SKM-1 treated with dmso at 0.1 percent for 144 hours (cell line): Measurements from ENCODE around the gene GCLC.
"Not testable (repeated sequence)": the region's sequence is repeated elsewhere in the genome, so short reads cannot be mapped to it uniquely, and the experiment has no call there.

ENCODE experiments used
- DNase-seq: peaks from one replicate; lab custom pipeline; 2025; ENCODE audit not compliant: unreplicated experiment; lab: John Stamatoyannopoulos, UW

Gene GCLC

DNA sequence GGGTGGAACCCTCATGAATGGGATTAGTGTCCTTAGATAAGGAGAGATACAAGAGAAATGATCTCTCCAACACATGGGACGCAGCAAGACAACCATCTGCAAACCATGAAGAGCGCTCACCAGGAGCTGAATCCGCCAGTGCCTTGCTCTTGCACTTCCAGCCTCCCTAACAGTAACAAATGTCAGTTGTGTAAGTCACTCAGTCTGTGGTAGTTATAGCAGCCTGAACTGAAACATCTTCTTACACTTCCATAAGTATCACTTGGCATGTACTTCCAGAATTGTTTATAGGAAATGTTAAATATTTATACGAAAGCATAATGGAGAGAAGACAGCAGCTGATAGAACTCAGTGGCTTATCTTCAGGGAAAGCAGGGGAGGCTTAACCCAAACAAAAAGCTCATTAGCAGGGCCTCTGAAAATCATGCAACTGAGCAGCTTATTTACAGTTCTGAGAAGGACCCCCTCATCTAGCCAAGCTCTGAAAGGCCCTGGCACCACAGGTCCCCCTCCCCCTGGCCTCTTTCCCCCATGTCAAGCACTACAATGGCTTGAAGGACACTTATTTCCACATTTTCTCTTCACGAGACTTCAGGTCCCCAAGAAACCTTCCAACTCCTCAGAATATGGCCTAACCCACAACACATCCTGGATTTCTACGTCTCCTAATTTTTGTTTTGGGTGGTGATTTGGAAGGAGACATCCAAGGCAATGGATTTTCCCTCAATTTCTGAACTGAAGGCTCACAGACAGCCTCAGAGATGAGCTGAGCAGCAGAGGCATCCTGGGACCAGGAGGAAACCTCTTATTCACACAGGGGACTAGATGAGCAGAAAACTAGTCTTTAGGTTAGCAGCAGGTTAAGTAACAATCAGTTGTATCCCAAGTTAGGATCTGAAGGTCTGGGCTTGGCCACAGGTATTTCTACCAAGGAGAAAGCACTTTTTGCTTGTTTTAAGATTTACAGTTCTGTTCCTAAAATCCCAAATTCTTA, 49.1 kb downstream of the GCLC start:
- no peak for DNase-seq

DNA sequence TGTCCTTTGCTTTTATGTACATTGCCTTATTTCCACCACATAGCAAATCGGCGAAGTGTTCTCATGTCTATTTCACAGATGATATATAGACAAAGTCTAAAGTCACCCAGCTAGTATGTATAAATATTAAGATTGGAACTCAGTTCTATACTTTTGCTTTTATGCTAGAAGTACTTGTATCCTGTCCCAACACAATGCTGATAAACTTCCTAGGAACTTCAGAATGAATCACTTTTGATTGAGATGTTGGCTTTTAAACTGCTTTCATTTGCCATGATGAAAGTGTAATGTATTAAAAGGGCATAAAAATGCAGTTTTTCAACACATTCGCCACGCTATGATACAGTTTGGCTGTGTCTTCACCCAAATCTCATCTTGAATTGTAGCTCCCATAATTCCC, 50.8 kb downstream of the GCLC start:
- no peak for DNase-seq

DNA sequence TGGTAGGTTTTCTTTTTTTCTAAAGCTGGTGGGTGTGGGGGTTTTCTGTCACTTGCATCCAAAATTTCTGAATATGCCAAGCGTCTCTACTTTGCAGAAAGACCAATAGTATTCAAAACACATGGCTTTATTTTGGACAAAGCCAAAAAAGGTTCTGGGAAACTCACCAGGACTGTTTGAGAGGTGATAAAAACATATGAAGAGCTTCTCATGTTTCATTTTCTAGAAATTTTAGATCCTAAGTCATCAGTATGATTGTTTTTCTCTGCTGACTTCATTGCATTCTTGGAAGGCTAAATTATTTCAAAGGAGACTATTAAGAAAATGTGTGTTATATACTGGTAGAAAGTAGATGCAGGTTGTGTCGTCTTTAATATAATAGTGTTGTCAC, 51.3 kb downstream of the GCLC start:
- no peak for DNase-seq

DNA sequence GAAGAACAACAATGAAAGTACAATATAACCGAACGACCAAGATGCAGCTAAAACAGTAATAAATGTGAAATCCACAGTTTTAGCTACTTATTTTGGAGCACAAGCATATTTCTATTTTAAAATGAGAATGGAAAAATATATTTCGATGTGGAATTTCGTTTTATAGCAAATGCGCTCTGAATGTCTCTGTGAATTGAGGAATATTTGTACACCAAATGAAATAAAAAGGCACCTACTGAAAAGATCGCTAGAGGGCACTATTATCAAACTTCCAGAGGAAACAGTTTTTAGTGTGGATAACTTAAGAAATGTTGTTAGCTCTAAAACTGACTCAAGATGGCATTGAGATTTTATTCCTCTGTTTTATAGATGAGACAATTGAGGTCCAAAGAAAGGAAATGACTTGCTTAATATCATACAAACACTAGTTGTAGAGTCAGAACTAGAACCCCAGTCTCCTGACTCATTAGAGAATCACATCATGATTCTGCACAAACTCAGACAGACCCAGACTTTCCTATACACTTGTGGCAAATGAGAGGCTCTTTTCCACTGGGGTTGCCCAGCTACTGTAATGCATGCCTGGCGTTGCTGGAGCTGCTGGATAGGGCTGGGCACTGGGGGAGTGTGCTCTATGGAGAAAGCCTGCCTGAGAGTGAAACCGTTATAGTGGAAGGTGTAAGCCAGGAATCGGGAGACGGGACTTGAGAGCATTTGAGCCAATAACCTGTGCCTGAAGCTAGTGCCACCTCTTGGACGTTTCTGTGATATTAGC, 51.9 kb downstream of the GCLC start:
- DNase-seq = peak; percentile 26

DNA sequence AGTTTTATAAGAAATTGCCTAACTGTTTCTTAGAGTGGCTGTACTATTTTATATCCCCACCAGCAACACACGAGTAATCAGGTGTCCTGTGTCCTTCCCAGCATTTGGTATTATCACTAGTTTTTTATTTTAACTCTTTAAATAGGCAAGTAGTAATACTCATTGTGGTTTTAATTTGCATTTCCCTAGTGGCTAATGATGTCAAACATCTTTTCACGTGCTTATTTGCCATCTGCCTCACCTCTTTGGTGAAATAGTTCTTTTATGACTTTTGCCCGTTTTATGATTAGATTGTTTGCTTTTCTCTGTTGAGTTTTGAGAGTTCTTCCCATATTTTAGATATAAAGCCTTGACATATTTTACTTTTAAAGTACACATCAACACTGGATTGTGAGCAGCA, 57.8 kb downstream of the GCLC start:
- DNase-seq = no peak

DNA sequence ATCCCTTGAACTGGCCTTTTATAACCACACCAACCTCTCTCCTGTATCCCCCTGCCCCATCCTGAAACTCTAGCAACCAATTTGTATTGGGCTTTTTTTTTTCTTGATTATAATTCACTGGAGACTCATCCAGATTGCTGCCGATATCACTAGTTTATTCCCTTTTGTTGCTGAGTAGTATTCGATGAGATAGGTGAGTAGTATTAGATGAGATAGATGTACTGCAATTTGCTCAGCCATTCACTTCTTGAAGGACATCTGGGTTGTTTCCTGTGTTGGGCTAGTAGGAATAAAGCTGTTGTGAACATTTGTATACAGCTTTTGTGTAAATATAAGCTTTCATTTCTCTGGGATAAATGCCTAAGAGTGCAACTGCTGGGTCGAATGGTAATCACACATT, 58.2 kb downstream of the GCLC start:
- no peak for DNase-seq

DNA sequence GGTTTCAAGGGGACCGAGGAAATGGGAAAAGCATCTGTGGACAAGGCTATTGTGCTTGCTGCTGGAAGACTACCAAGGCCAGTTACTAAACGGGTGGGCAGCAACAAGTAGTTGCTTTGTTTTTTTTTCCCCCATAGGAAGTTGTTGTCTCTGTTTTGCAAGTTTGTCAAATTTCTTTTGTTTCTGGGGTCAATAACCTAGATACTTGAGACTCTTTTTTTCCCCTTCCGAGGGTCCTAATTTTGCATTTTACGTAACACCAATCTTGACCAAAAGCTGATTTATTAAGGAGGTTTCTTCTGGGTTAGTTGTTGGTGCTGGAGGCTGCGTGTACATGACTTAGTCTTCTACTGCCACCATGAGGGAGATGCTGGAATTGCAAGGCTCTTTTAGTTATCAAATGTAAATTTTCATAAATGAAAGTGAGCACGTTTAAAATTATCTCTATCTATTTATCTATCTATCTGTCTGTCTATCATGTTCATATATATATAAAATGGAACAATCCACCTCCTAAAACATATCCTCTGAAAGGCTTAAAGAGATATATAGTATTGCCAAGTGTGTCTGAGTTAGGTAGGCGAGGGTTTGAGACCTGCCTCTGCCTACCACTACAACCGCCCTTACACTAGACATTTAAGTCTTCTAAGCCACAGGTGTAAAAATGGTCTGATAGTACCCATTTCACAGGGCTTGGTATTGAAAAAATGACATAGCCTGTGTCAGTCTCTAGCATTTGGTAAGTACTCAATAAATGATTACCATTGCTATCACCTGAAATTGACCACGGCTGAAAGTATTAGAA, 60.2 kb downstream of the GCLC start:
- peak; percentile 53 for DNase-seq

DNA sequence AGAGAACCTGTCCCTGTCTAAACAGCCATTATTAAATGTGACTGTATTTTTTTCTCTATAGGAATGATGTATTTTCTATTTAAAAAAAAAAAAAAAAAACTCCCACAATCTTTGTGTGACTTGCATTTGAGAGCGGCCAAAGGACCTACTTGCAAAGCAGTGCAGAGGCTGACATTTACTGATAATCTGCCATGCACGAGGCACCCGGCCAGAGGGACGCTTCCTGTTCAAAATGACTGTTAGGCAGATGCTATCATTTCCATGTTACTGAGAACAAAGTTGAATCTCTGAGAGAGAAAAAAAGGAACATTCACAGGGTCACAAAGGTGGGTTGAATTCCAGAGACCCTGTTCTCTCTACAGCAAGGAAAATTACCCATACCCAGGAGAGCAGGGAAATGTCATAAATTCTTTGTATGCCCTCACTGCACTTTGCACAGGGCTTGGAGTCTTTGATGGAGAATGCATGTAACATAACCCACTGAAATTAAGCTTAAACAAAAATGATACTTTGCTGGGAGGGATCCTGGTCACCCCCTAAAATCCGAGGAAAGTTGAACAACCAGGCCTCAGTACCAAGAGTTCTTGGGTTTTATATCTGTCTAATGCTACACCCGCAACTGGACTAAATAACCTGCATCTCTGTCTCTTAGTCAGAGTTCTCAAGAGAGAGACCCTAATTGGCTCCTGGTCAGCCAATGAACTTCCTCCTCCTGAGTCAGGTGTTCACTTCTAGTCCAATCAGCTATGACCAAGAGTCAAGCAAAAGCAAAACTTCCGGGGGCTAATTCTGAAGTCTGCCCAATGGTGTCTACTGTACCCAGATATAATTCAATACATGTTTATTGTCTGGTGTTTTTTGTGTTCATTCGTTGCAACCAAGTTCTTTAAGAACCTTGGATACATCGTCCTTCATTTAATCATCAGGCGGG, 61.2 kb downstream of the GCLC start:
- no peak for DNase-seq

DNA sequence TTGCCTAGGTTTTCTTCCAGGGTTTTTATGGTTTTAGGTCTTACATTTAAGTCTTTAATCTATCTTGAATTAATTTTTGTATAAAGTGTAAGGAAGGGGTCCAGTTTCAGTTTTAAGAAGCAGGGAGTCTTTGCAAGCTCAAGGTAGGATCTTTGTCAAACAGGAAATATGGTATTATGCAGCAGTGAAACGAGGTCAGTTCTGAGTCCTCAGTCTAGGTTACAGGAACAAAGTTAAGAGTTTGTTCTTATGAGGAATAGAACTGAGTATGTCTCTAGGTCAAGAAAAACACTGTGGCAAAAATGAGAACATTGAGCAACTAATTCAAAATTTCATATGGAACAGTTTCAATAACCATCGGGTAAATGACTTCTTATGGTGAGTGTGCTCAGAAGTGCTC, 63.6 kb downstream of the GCLC start:
- DNase-seq = no peak

DNA sequence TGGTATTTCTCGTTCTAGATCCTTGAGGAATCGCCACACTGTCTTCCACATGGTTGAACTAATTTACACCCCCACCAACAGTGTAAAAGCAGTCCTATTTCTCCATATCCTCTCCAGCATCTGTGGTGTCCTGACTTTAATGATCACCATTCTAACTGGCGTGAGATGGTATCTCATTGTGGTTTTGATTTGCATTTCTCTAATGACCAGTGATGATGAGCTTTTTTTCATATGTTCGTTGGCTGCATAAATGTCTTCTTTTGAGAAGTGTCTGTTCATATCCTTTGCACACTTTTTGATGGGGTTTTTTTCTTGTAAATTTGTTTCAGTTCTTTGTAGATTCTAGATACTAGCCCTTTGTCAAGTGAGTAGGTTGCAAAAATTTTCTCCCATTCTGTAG, 64.1 kb downstream of the GCLC start:
- DNase-seq = not testable (repeated sequence)

DNA sequence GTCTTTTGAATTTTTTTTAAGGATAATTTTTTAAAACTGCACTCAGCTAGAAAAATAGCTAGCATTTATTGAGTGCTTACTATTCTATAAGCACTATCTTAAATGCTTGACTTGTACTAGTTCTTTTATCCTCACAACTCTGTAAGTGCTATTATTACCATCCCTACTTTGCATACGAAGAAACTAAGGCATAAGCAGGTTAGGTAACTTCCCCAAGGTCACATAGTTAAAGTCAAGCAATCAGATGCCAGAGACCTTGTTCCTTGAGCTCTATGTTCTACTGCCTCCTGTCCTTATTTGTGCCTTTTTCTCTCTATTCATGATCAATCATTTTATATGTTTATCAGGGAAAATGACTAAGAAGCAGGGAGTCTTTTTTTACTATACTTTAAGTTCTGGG, 65.0 kb downstream of the GCLC start:
- no peak for DNase-seq

DNA sequence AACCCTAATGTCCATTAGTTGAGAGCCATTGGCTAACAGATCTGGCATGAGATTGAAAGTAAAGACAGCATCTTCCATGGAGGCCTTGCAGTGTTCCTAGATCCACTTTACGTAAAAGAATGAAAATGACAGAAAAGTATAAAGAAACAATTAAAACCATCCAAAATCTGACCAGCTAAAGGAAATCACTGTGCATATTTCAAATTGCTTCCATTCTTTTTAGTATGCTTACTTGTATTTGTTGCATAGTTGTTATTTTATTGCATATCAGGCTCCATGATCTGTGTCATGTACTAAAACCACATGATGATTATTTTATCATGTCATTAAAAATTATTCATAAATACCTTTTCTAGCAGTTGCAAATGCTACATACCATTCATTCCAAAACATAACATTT, 67.9 kb downstream of the GCLC start:
- no peak for DNase-seq

DNA sequence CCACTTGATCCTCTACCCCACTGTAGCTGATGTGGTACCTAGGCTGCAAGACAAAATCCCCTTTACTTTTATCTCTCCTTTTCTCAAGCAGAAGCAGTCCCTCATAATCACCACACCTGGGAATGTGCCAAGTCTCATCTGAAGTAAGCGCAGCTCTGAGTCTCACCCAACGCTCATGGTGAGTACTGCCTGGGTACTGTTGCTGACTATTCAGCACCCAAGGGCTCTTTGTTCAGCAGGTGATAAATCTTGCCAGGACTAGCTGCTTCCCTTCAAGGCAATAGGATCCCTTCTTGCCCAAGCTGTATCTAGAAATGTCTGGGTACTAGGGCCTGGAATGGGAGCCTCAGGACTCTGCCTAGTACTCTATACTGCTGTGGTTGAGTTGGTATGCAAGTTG, 70.9 kb downstream of the GCLC start:
- no peak for DNase-seq

DNA sequence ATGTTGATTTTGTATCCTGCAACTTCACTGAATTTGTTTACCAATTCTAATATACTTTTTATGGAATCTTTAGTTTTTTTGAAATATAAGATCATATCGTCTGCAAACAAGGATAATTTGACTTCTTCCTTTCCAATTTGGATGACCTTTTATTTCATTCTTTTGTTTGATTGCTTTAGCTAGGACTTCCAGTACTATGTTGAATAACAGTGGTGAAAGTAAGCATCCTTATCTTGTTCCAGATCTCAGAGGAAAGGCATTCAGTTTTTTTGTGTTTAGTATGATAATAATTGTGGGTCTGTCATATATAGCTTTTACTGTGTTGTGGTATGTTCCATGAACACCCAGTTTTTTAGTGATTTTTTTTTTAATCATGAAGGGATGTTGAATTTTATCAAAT, 75.7 kb downstream of the GCLC start:
- DNase-seq = no peak

DNA sequence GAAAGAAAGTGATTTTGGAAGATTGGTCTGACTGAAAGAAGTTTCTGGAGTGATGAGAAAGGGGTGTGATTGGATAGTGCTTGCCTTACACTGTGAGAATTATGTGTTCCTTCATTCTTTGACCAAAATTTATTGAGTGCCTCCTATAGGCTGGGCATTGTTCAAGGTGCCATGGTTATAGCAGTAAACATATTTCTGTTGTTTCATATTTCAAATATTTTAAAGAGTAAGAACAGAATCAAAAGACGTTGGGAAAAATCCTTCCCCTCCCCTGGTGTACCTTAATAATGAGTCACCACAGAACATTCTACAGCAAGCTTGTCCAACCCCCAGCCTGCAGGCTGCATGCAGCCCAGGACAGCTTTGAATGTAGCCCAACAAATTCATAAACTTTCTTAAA, 78.6 kb downstream of the GCLC start:
- no peak for DNase-seq

DNA sequence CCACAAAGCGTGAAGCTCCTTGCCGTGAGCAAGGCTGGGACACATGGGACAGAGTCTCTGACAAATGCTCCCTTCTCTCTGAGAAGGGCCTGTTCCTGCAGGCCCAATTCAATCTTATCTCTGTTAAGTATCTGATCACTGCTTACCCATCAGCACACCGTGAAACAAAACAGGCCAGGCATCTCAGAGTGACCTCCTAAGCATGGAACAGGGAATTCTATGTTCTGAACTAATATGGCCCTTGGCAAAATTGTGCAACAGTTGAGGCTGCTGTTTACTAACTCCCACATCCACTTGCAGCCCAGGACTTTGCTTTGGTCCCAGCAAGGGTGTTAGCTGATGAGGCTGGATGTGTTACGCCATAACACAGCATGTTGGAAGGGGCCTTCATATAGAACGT, 79.2 kb downstream of the GCLC start:
- peak; percentile 10 for DNase-seq

DNA sequence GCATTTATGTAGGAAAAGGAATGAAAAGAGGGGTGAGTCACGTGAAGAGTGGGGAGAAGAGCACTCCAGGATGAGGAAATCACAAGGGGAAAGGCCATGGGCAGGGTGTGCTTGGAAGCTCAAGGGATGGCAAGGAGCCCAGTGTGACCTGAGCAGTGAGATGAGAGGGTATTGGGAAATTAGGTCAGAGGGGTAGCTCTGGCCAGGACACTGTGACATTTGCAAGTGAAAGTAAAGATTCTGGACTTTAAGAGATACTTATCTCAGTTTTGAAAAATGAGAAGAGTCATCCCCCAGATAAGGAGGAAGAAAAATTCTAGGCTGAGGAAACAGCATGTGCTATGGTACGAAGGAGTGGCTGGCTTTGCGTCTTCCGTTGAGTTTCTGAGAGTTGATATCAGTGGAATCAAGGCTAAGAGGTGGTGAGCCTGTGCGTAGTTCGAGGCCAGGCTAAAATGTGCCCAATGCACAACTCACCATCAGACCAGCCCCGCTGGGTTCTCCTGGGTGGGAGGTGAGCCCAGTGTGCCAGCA, 79.9 kb downstream of the GCLC start:
- no peak for DNase-seq

DNA sequence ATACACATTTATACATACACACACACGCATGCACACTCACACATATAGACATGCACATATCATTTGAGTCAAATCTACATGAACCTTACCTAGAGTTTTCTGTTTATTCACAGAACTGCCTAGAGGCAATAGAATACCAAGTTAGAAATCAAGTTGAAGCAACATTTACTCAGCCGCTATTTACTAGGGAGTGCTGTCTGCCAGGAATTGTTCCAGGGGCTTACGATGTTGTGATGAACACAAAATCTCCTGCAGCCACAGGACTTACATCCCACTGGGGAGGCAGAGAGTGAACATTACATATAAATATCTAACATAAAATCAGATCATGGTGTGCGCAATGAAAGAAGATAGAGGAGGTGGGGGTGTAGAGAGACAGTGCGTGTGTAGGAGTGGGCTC, 80.4 kb downstream of the GCLC start:
- DNase-seq = no peak

DNA sequence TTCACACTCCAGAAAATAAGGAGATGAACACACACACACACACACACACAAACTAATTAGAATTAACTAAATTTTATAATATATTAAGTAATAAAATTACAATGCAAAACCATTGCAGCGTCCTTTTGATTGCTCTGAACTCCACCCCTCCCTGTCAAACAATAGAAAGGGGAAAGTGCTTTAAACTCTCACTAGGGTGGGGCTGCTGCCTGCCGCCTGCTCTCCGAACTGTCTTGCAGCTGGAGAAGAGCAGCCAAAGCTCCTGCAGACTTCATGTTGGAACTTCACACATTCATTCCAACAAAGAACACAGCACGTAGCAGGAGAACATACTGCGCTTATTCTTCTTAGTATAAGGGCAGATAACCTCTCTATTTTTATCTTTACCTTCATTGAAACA, 83.2 kb downstream of the GCLC start:
- no peak for DNase-seq

DNA sequence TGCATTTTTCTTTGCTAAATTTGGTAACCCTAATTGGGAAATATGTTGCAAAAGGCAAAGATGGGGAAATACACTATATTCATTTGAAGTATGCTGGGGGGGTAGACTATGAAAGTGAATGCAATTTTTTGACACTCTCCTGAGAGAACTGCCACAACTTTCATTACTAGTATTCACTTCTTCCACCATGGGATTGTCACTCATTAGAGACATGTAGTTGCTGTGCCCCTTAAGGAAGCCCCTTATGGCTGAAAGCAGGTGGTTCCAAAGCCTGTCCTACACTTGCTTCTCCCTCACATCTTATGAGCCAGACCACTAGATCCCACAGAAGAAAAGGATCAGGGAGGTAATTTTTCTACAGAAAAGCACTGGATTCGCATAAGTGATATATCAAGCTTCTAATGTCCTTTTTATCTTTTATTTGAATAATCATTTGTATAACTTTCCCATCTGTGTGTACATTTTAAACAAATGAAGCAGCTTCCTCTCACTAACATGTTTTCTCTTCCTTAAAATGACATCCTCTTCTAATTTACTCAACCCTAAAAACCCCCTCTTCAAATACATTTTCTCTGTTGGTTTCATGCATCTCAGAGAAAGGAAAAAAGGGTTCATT, 83.8 kb downstream of the GCLC start:
- peak; percentile 72 for DNase-seq
